Activated T-cell treated with anti-CD3 and anti-CD28 coated beads for 1 hour (primary cell): ENCODE data around the gene ATXN7L1.
"Not testable (repeated sequence)": the region's sequence is repeated elsewhere in the genome, so short reads cannot be mapped to it uniquely, and the experiment has no call there.

Source experiments
- DNase-seq: peaks from one replicate; pipeline ENCODE4 v3.0.0-alpha.2; 2020; ENCODE audit warnings: low read depth

Gene ATXN7L1

DNA sequence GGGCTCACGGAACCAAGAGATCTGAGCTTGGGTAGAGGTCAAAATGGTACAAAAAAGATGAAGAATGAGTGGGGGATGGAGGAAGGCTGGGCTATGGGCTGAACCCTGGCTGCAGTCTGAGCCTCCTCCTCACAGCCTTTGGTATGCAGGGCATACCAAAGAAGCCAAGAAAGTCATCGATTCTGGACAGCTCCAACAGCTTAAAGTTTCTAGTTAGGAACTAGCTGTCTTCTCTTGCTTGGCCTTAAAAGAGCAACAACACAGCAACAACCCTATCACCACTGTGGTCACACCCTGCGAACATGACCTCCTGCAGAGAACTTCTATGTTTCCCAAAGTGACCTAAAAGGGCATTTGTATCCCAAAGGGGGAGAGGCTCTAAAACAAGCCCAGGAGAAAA, 169.0 kb downstream of the ATXN7L1 start:
- DNase-seq: no peak

- no peak for DNase-seq
Observed at GRCh38 chr7:105705427-105705826, 171.0 kb downstream of the ATXN7L1 start.

DNA sequence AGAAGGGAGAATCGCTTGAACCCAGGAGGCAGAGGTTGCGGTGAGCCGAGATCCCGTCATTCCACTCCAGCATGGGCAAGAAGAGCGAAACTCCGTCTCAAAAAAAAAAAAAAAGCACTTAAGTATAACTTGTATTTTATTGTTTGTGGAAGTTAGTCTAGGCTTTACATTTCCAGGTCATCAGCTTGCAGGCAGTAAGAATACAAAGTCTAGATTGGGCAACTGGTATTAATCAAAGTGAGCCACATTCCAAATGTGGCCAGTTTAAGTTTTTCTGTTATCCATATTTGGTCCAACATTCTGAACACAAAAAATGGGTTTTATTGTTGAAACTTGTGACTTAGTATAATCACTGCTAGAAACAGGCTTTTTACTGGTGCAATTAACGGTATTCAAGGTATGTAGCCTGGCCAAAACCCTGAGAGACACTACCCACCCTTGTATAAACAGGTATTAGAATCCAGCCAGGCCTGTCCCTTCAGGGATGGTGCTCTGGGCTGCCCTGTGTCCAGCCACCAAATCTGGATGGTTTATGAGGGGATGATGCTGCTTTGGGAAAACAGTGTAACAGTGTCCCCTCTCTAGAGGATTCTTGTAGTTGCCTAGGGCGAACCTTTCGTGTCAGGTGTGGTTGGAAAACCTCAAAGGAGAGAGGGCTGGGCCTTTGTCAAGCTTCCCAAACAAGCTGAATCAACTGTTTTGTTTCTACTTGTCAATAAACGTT, 173.0 kb downstream of the ATXN7L1 start:
- no peak for DNase-seq

GRCh38 chr7:105699568-105700236, 176.7 kb downstream of the ATXN7L1 start:
- DNase-seq: no peak

GRCh38 chr7:105698531-105698930, 177.9 kb downstream of the ATXN7L1 start:
- DNase-seq: no peak

- DNase-seq: no peak
Observed at GRCh38 chr7:105697753-105698152, 178.6 kb downstream of the ATXN7L1 start.

DNA sequence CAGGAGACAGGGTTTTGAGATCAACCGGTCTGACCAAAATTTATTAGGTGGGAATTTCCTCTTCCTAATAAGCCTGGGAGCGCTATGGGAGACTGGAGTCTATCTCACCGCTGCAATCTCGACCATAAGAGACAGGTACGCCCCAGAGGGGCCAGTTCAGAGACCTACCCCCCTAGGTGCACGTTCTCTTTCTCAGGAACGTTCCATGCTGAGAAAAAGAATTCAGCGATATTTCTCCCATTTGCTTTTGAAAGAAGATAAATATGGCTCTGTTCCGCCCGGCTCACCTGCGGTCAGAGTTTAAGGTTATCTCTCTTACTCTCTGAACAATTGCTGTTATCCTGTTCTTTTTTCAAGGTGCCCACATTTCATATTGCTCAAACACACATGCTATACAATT, 179.2 kb downstream of the ATXN7L1 start:
- not testable (repeated sequence) for DNase-seq

DNA sequence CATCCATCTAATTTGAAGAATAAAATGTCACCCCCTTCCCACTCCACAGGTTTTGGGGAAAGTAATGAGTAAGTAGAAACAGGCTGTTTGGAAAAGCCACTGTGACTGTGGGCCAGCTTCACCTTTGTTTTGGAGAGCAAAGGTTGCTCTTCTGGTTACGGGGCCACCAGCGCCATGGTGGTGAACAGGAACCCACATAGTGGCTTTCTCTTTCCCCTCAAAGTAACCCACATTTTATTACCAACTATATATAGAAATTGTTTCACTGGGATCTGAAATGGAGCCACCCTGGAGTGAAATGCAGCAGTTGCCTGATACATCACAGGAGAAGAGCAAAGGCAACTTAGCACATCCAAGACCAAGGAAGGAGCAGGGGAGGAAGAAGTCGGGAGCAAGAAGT, 182.8 kb downstream of the ATXN7L1 start:
- DNase-seq: no peak

DNA sequence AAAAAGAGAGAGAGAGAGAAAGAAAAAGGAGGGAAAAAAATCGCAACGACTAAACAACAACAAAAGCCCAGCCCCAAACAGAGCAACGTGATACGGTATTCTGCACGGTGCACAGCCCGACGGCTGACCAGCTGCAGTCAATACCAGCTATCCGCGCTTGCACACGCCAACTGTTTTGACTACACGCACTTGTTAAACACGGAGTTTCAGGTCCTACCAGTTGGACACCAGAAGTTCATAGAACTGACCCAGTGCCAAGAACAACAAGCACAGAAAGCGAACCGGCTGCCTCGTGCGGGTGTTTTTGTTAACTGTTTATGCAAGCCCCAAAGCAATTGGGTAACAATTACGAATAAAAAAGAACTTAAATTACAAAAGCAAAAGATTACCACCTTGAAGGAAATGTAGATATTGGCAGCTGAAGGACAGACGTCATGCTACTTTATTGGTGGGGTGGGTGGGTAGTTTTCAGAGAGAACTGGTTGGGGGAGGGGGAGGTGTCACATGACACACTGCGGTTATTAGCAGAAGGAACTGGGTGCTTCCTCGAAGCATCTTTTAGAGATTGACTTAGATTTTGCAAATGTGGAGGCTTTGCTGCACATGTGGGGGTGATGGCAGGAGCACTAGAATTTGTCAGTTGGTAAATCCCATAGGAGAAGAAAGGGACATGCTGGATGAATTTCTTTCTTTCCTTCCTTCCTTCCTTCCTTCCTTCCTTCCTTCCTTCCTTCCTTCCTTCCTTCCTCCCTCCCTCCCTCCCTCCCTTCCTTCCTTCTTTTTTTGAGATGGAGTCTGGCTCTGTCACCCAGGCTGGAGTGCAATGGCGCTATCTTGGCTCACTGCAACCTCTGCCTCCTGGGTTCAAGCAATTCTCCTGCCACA, 184.5 kb downstream of the ATXN7L1 start:
- DNase-seq: peak; percentile 51

DNA sequence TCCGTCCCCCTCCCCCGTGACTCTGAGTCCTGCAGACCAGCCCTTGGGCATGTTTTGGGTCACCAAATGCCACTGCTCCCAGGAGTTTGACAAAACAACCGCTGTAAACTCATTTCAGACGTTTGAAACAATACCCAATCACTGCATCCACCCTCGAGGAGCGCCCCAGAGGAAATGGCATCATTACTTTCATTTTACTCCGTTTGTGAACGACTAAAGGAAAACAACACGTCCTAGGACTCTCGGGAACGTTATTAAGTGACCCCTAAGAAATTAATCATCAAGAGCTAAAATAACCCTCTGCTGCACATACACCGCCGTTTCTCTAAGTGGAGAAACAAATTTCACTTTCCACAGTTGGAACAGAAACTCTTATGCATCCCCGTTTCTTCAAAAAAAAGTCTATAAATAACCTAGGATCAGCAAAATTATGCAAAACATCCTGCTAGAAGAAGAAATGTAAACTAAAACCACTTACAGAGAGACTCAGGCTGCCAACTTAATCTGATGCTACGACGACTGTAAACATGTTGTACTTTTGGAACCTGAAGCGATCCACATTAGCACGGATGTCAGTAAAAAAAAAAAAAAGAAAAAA, 185.2 kb downstream of the ATXN7L1 start:
- peak; percentile 24 for DNase-seq

GRCh38 chr7:105690325-105690945, 186.0 kb downstream of the ATXN7L1 start:
- DNase-seq: no peak

DNA sequence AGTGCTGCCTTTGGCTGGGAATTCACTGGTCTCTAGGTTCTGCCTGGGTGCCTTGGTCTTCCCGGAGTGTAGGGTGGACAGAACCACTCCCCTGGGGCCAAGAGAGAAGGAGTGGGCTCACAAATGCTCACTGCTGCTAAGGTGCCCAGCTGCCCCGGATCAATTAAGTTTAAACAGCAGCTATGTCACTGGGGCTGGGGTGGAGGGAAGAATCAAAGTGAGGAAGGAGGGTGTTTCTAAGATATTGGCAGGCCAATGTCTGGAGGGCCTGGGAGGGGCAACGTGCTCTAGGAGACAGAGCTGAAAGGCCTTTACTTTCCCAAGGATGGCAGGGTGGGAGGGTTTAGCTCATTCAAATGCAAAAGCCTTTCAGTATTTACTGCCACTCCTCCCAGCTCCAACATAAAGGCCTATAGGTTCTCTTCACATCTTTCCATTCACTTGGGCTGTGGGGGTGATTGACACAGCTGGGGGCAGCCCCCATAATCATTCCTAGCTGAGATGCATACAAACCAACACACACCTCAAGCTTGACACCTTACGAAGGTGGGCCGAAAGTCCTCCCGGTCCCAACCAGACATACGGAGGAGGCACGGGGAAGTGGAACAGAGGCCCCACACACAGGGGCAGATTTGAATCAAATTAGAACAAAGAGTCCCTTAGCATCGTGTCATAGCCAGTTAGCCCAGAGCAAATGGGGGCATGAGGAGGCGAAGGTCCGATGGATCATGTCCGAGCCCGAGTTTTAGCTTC, 187.2 kb downstream of the ATXN7L1 start:
- DNase-seq: no peak

DNA sequence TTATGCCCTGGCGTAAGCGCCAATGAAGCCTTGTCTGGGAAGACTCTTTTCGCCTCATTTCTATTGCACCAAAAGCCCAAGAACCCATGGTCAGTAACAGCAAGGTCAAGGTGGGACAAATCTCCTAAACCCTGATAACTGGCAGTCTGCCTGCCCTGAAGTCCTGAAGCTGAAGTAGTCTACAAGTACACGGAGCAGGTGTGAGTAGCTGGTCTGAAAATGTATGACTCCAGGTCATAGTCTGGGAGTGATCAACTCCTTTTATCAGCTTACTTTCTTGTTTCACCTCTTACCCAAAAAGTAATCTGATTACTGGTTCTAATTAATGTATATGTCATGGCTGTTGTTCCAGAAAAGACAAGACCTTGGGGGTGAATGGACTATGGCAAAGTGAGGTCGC, 187.8 kb downstream of the ATXN7L1 start:
- no peak for DNase-seq

DNA sequence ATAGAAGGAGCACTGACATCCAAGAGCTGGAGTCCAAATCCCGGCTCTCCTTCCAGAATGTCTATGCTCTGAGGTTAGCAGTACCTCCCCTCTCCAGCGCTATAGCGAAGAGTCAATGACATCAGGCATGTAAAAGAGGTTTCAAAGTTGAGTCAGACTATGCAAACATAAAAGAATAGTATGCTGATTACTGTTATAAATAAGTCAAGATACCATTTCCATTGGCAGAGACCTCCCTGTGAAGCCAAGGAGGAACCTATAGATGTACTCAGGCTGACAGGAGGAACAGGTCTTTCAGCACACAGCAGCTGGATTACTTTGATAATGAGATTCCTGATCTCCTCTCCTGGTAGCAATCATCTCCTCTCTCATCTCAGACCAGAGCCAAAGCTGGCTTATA, 191.2 kb downstream of the ATXN7L1 start:
- no peak for DNase-seq

GRCh38 chr7:105682341-105683060, 193.9 kb downstream of the ATXN7L1 start:
- no peak for DNase-seq

DNA sequence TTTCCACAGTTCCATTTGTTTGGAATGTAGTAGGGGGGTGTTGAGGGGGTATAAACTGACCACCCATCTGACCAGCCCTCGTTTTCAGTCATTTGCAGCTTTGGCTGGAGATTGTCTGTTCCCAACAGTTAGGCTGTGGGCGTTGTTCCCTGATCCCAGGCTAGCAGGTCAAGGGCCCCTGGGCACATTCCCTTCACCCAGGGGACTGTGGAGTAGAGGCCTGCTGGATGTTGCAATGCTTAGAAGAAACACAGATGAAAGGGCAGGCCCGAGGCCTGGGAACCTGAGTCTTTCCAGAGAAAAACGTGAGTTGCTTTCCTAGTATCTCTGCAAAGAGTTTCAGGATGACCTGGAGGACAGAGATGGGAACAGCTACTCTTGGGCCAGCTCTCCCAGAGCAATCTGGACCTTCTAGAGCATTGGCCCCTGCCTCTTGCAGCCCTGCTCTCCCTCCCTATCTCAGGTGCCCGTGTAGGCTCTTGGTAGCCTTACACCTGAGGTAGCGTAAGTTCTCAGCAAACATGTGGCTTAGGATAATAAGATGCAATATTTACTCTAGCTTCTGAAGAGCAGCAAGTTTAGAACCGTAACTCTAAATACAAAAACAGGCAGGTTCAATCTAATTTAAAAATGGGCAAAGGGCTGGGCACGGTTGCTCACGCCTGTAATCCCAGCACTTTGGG, 195.8 kb downstream of the ATXN7L1 start:
- no peak for DNase-seq

GRCh38 chr7:105678811-105679495, 197.4 kb downstream of the ATXN7L1 start:
- DNase-seq: no peak

DNA sequence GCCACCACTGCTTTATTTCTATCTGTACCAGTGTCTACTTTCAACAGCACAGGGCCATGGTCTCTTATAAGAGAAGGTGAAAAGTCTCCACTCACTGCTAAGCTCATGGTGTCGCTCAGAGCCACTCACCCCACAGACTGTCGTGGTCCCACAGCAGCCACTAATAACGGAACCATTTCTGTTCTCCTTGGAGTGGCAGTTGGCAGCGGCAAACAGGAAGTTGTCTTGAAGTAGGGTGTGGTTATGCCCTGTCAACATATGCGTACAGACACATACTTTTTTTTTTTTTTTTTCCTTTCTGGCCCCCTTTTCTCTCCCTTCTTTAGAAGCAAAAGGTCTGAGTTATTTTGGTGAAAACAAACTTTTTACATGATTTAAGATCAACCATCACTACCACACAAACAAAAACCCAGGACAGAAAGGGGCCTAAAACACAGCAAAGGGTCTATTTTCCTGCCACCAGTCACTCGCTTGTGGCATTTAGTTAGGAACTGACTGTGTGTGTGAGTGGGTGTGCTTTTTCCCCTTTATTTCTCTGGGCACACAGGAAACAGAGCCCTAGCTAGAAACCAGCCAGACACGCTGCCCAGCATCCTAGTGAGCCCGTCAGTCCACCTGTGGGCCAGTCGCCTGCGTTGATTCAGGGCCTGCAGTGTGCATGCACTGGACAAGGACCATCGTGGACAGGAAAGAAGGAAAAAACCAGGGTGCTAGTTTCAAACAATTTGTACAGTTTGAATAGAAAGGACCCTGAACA, 198.4 kb downstream of the ATXN7L1 start:
- DNase-seq: peak; percentile 21

GRCh38 chr7:105677410-105677730, 199.0 kb downstream of the ATXN7L1 start:
- DNase-seq: no peak
